Measurements from ENCODE around the gene CEP162.

DNA sequence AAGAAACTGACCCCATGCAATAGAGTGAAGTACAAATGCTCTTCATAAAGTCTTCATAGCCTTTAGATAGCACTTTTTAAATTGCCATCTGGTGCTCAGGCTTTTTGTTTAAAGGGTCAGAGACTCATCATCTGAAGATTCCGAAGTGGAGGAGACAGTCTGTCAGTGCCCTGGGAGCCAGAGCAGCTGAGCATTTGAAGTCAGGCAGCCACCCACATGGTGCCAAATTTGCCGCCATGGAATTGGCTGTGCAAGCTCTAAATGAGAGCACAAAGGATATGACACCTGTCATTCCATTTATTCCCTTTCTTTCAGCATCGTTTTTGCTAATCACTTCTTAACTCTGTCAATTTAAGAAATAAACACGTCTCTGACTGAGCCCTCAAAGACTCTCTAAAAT lies 32.8 kb upstream of the CEP162 start:
- TF ChIP-seq, protein P1, sequence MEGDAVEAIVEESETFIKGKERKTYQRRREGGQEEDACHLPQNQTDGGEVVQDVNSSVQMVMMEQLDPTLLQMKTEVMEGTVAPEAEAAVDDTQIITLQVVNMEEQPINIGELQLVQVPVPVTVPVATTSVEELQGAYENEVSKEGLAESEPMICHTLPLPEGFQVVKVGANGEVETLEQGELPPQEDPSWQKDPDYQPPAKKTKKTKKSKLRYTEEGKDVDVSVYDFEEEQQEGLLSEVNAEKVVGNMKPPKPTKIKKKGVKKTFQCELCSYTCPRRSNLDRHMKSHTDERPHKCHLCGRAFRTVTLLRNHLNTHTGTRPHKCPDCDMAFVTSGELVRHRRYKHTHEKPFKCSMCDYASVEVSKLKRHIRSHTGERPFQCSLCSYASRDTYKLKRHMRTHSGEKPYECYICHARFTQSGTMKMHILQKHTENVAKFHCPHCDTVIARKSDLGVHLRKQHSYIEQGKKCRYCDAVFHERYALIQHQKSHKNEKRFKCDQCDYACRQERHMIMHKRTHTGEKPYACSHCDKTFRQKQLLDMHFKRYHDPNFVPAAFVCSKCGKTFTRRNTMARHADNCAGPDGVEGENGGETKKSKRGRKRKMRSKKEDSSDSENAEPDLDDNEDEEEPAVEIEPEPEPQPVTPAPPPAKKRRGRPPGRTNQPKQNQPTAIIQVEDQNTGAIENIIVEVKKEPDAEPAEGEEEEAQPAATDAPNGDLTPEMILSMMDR (IDR thresholded peaks at IDR 0.05; ENCODE audit: insufficient read depth, low read length, poor library complexity, severe bottlenecking), result no peak
- no peak for TF ChIP-seq EZH2phosphoT487 (conservative IDR thresholded peaks at IDR 0.05; ENCODE audit: low read length)
